DND-41 (cell line): Measurements from ENCODE around the gene LSM7.

Source experiments
- CTCF ChIP-seq: IDR thresholded peaks from 2 replicates; pipeline ENCODE4 v1.5.1; 2012; ENCODE audit warnings: borderline replicate concordance, low read length, moderate library complexity, mild to moderate bottlenecking; ENCODE audit not compliant: poor library complexity, severe bottlenecking; ENCODE audit errors: extremely low read depth
- EZH2 ChIP-seq: IDR thresholded peaks from 3 replicates; pipeline ENCODE4 v1.6.1; 2012; ENCODE audit warnings: borderline replicate concordance, low read depth, mild to moderate bottlenecking, moderate library complexity, low read length, inconsistent platforms; ENCODE audit not compliant: severe bottlenecking

- TF ChIP-seq CTCF: no peak
- no peak for TF ChIP-seq EZH2
Measured at GRCh38 chr19:2283835-2284507, 44.4 kb downstream of the LSM7 start.
